MCF 10A (cell line): ENCODE results near the gene OS9. TPM values are rescaled to one million over a fixed set of nuclear protein-coding genes. Genes with fewer than 3 reads are reported as not detected.

Source experiments
- BruUV-seq: library from RNA; stranded (reverse); fragments of 400-500 nt; replicated peaks from 2 replicates; lab custom pipeline; 2021; lab: Mats Ljungman, UMichigan
- CTCF ChIA-PET: fragments of 300-600 bp; sonication (Branson Sonifier 250); formaldehyde crosslinking; extraction: SDS; loops from one replicate; lab custom pipeline; 2021; ENCODE audit warnings: antibody characterized with exemption, inconsistent platforms; lab: Yijun Ruan, JAX
- POLR2A ChIA-PET: fragments of 300-600, 350-650 bp; sonication (Branson Sonifier 250); formaldehyde crosslinking; extraction: SDS; loops from one replicate; lab custom pipeline; 2020; ENCODE audit warnings: antibody characterized with exemption, inconsistent platforms; lab: Yijun Ruan, JAX
- DNase-seq: peaks from one replicate; pipeline ENCODE4 v3.0.0-alpha.2; 2018; ENCODE audit not compliant: unreplicated experiment
- H3K27ac Mint-ChIP-seq: one replicate; pipeline ENCODE4 v1.8.0; 2022; ENCODE audit warnings: mild to moderate bottlenecking, low read depth, mixed read lengths; ENCODE audit not compliant: unreplicated experiment
- H3K27me3 Mint-ChIP-seq: one replicate; pipeline ENCODE4 v1.8.0; 2022; ENCODE audit warnings: mixed read lengths; ENCODE audit not compliant: insufficient read depth, unreplicated experiment
- H3K36me3 Mint-ChIP-seq: one replicate; pipeline ENCODE4 v1.8.0; 2022; ENCODE audit warnings: mild to moderate bottlenecking, moderate library complexity, mixed read lengths; ENCODE audit not compliant: insufficient read depth, unreplicated experiment
- H3K4me1 Mint-ChIP-seq: one replicate; pipeline ENCODE4 v1.8.0; 2022; ENCODE audit warnings: mixed read lengths; ENCODE audit not compliant: insufficient read depth, unreplicated experiment
- H3K4me3 Mint-ChIP-seq: one replicate; pipeline ENCODE4 v1.8.0; 2022; ENCODE audit warnings: mild to moderate bottlenecking, moderate library complexity, mixed read lengths; ENCODE audit not compliant: unreplicated experiment
- H3K9me3 Mint-ChIP-seq: one replicate; pipeline ENCODE4 v1.8.0; 2022; ENCODE audit warnings: mixed read lengths; ENCODE audit not compliant: unreplicated experiment
- intact Hi-C: fragments of 100-400 bp; cut with micrococcal nuclease; formaldehyde crosslinking; loops from 2 replicates; pipeline ENCODE4 v1.14.1; 2022
- total RNA-seq: library from RNA; stranded (reverse); gene quantifications from 2 replicates; pipeline ENCODE4 v1.2.3, GENCODE V29; 2022
- TF ChIP-seq, protein P1 (sequence below): fragments of 200-600 bp; IDR thresholded peaks from one replicate; pipeline ENCODE4 v1.8.0; 2022; ENCODE audit warnings: antibody characterized with exemption, mild to moderate bottlenecking; ENCODE audit not compliant: unreplicated experiment

Gene OS9
- total RNA-seq, 1 experiment from 2014 or later = 125 TPM

DNA sequence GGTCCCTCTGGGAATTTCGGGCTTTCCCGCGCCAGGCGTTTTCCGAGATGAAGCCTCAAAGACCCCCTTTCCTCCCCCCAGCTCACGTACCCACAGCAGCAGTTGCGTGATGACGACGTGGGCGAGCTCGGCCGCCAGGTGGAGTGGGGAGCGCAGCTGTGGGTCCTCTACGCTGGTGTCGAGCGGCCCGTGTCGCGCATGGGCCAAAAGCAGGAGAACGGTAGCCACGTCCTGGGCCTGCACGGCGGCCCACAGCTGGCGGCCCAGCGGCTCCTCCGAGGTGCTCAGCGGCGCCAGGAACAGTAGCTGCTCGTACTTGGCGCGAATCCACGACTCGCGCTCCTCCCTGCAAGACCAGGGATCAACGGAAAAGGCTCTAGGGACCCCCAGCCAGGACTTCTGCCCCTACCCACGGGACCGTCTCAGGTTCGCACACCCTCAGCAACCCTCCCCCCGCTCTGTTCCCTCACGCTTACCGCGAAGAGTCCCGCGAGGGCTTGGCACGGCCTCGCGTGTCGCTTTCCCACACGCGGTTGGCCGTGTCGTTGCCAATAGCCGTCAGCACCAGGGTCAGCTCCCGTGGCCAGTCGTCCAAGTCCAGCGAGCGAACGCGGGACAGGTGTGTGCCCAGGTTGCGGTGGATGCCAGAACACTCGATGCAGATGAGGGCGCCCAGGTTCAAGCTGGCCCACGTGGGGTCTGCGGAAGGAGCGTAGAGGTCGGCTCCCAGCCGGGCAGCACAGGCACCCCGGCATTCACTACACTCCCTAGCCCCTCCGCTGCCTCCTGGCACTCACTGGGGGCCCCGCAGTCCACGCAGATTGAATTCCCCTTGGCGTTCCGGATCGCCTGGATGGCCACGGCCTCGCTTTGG, 33.2 kb downstream of the OS9 start:
- ChIA-PET POLR2A (interaction anchor here (0.7 to 2.7 kb wide), 8 partner anchors 9 to 144 kb away, joined by 3 to 17 read pairs (median 6); partner anchors contain the start of genes OS9, PIP4K2C and TSPAN31), CTCF (interaction anchor here (0.6 to 4.3 kb wide), 14 partner anchors 9 to 203 kb away, joined by 3 to 43 read pairs (median 4); partner anchors contain the start of genes CDK4, DCTN2 and TSPAN31)
- Mint-ChIP-seq H3K27me3 (no peaks in the 10 kb centered on the region), H3K27ac (no peak overlapping the region), H3K9me3 (no peaks in the 10 kb centered on the region), H3K4me3 (peak overlapping the region; percentile 82), H3K4me1 (no peaks in the 10 kb centered on the region), H3K36me3 (no peaks in the 10 kb centered on the region)
- intact Hi-C loops = loop anchor here (1.0 kb wide), 1 partner anchor 17 kb away; no protein-coding TSS in a partner anchor
- TF ChIP-seq, protein P1, sequence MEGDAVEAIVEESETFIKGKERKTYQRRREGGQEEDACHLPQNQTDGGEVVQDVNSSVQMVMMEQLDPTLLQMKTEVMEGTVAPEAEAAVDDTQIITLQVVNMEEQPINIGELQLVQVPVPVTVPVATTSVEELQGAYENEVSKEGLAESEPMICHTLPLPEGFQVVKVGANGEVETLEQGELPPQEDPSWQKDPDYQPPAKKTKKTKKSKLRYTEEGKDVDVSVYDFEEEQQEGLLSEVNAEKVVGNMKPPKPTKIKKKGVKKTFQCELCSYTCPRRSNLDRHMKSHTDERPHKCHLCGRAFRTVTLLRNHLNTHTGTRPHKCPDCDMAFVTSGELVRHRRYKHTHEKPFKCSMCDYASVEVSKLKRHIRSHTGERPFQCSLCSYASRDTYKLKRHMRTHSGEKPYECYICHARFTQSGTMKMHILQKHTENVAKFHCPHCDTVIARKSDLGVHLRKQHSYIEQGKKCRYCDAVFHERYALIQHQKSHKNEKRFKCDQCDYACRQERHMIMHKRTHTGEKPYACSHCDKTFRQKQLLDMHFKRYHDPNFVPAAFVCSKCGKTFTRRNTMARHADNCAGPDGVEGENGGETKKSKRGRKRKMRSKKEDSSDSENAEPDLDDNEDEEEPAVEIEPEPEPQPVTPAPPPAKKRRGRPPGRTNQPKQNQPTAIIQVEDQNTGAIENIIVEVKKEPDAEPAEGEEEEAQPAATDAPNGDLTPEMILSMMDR = peak; percentile 18
- BruUV-seq = TSS peak; percentile 43
- no peak for DNase-seq

GRCh38 chr12:57727758-57728395, 33.9 kb downstream of the OS9 start:
- ChIA-PET CTCF (interaction anchor here (4.3 kb wide), 1 partner anchor 8 kb away, joined by 43 read pairs; no protein-coding TSS in a partner anchor), POLR2A (interaction anchor here (2.7 kb wide), 1 partner anchor 8 kb away, joined by 17 read pairs; no protein-coding TSS in a partner anchor)
- H3K27ac Mint-ChIP-seq = no peak overlapping the region
- H3K27me3 Mint-ChIP-seq = no peaks in the 10 kb centered on the region
- H3K4me3 Mint-ChIP-seq = peak overlapping the region; percentile 65
- H3K9me3 Mint-ChIP-seq = no peaks in the 10 kb centered on the region
- no peaks in the 10 kb centered on the region for H3K4me1 Mint-ChIP-seq
- intact Hi-C loops = no loop called here
- TF ChIP-seq, protein P1 = no peak
- no peak for DNase-seq
- BruUV-seq = no TSS peak
- no peaks in the 10 kb centered on the region for H3K36me3 Mint-ChIP-seq

DNA sequence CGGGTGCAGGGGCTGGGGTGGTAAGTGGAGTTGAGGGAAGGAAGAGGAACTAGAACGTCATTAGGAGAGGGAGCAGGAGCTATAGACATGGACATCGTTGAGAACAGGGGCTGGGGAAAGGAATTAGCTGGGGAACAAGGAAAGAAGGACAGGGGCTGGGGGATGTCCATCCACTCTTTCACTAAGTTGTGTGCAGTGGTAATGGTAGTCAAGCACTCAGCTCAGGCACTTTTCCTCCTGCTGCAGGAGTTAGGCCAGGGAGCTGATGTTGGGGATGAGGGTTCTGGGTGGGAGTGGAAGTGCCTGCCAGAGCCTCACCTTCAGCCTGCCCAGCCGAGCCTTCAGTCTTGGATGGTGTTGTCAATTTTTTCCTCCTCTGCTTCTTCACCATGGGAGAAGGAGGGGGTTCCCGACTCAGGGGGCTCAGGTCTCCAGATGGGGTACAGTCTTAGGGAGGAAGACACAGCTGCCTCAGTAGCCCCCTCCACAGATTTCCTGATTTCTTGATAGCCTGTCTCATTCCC, 35.5 kb downstream of the OS9 start:
- H3K4me3 Mint-ChIP-seq = no peak overlapping the region
- H3K36me3 Mint-ChIP-seq = no peaks in the 10 kb centered on the region
- intact Hi-C loops = no loop called here
- no peaks in the 10 kb centered on the region for H3K4me1 Mint-ChIP-seq
- CTCF ChIA-PET = interaction anchor here (0.9 kb wide), 1 partner anchor 109 kb away, joined by 4 read pairs; no protein-coding TSS in a partner anchor
- no peaks in the 10 kb centered on the region for H3K9me3 Mint-ChIP-seq
- BruUV-seq = no TSS peak
- TF ChIP-seq, protein P1 = no peak
- peaks cover 6% of the 10 kb centered on the region for H3K27me3 Mint-ChIP-seq
- no peak overlapping the region for H3K27ac Mint-ChIP-seq
- DNase-seq = no peak
- POLR2A ChIA-PET = no interaction called here
